ENCODE measurements around the gene ALKAL2.

DNA sequence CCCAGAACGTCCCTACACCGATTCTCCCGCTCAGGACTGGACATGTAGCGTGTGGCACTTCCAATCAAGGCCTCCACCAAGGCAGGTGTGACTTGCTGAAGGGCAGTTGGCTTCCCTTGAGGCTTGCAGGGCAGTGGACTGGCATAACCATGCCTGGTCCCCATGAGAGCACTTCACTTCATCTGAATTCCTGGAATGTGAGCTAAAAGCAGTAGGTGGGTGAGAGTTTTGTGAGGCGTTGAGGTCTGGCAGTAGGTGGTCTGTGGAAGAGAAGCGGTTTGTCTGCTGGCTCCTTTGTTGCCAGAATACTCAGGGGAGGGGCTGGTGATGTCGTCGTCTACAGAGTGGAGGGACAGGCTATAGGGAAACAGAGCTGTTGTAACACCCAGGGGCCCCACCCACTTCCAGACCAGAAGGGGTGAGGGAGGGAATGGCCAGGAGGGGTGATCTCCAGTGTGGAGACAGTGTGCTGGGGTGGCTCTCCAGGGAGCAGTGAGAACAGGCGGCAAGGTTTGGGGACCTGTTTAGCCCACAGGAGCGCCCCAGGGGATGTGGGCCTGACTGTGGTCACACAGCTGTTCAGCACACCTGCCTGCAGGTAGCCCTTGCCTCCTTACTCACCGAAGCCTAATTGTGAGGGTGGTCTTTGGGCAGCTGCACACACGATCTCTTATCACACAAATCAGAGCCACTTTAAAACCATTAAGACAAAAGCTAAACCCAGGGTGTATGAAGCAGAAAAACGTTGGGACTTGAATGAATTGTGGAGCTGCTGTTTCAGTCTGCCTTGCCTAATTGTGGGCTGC lies 21.5 kb upstream of the ALKAL2 start:
- no peak for TF ChIP-seq POLR2A (IDR thresholded peaks at IDR 0.05)
- TF ChIP-seq, protein P1, sequence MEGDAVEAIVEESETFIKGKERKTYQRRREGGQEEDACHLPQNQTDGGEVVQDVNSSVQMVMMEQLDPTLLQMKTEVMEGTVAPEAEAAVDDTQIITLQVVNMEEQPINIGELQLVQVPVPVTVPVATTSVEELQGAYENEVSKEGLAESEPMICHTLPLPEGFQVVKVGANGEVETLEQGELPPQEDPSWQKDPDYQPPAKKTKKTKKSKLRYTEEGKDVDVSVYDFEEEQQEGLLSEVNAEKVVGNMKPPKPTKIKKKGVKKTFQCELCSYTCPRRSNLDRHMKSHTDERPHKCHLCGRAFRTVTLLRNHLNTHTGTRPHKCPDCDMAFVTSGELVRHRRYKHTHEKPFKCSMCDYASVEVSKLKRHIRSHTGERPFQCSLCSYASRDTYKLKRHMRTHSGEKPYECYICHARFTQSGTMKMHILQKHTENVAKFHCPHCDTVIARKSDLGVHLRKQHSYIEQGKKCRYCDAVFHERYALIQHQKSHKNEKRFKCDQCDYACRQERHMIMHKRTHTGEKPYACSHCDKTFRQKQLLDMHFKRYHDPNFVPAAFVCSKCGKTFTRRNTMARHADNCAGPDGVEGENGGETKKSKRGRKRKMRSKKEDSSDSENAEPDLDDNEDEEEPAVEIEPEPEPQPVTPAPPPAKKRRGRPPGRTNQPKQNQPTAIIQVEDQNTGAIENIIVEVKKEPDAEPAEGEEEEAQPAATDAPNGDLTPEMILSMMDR (IDR thresholded peaks at IDR 0.05) = no peak
